Measurements from ENCODE around the gene BHMT2.

BHMT2 gene

GRCh38 chr5:79107020-79107796 is 37.6 kb downstream of the BHMT2 start:
- DNase-seq (ENCODE audit: low spot score): no peak
- no peak overlapping the region for H3K27ac ChIP-seq
- TF ChIP-seq, protein P1, sequence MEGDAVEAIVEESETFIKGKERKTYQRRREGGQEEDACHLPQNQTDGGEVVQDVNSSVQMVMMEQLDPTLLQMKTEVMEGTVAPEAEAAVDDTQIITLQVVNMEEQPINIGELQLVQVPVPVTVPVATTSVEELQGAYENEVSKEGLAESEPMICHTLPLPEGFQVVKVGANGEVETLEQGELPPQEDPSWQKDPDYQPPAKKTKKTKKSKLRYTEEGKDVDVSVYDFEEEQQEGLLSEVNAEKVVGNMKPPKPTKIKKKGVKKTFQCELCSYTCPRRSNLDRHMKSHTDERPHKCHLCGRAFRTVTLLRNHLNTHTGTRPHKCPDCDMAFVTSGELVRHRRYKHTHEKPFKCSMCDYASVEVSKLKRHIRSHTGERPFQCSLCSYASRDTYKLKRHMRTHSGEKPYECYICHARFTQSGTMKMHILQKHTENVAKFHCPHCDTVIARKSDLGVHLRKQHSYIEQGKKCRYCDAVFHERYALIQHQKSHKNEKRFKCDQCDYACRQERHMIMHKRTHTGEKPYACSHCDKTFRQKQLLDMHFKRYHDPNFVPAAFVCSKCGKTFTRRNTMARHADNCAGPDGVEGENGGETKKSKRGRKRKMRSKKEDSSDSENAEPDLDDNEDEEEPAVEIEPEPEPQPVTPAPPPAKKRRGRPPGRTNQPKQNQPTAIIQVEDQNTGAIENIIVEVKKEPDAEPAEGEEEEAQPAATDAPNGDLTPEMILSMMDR (IDR thresholded peaks at IDR 0.05): no peak
- no peak overlapping the region for H3K4me3 ChIP-seq

DNA sequence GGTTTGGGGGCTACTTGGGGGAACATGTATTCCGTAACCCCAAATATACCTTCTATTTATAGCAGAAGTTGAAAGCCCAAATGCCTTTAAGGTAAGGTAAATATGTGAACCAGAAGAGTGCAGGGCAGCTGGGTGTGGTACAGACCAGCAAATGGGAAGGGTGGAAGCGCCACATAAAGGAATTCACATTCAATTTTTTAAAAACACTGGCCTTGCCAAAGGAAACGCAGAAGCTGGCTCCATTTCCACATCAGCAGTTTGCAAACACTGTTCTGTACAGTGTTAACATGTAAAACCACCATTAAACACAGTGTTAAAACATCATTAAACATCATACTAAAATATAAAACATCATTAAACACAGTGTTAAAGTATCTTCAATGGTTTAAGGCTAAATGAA is 38.5 kb downstream of the BHMT2 start:
- Histone ChIP-seq H3K4me3 (no peak overlapping the region), H3K27ac (no peak overlapping the region)
- no peak for DNase-seq (ENCODE audit: low spot score)

DNA sequence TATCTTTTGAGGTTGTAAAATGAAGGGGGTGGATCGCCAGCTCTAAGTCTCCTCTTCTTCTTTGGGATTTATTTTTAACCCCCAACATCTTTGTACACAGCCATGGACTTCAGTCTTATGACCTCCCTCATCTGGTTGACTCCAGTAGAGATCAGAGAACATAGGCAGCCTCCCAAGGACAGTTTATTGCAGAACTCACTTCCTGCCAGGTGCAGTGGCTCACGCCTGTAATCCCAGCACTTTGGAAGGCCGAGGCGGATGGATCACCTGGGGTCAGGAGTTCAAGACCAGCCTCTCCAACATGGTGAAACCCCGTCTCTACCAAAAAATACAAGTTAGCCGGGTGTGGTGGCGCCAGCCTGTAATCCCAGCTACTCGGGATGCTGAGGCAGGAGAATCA is 39.2 kb downstream of the BHMT2 start:
- Histone ChIP-seq H3K27ac (no peak overlapping the region), H3K4me3 (no peak overlapping the region)
- no peak for DNase-seq (ENCODE audit: low spot score)
- TF ChIP-seq, protein P1 (IDR thresholded peaks at IDR 0.05): no peak

More for the DNA sequence above, 38.5 kb downstream of the BHMT2 start:
- TF ChIP-seq, protein P1 (IDR thresholded peaks at IDR 0.05): no peak

- TF ChIP-seq, protein P1 (IDR thresholded peaks at IDR 0.05): no peak
- DNase-seq (ENCODE audit: low spot score): no peak
- Histone ChIP-seq H3K4me3 (no peak overlapping the region), H3K27ac (no peak overlapping the region)
Observed at GRCh38 chr5:79109527-79110492, 40.2 kb downstream of the BHMT2 start.

GRCh38 chr5:79111387-79111959 is 41.9 kb downstream of the BHMT2 start, which contains the start of gene BHMT:
Gene BHMT, plus strand, starts transcription at chr5:79111809. Its CDS starts 77 bp downstream, at chr5:79111886.
- TF ChIP-seq, protein P1 (IDR thresholded peaks at IDR 0.05): no peak
- peak within 1 kb of the TSS; percentile 14 for H3K4me3 ChIP-seq
- no peak within 1 kb of the TSS for H3K27ac ChIP-seq
- DNase-seq (ENCODE audit: low spot score): no peak

- Histone ChIP-seq H3K4me3 (peak overlapping the region; percentile 14), H3K27ac (no peak overlapping the region)
- DNase-seq (ENCODE audit: low spot score): no peak
- TF ChIP-seq, protein P1 (IDR thresholded peaks at IDR 0.05): no peak
Observed at GRCh38 chr5:79111960-79112702, 42.6 kb downstream of the BHMT2 start.

All from coronary artery (tissue), 2 donors.